ENCODE measurements around the gene HSPA1L. TPM values are rescaled to one million over a fixed set of nuclear protein-coding genes. Genes with fewer than 3 reads are reported as not detected.
"Not testable (repeated sequence)": the region's sequence is repeated elsewhere in the genome, so short reads cannot be mapped to it uniquely, and the experiment has no call there.

The HSPA1L gene
- total RNA-seq, 1 donor from 2014 or later, result 2.4 TPM

DNA sequence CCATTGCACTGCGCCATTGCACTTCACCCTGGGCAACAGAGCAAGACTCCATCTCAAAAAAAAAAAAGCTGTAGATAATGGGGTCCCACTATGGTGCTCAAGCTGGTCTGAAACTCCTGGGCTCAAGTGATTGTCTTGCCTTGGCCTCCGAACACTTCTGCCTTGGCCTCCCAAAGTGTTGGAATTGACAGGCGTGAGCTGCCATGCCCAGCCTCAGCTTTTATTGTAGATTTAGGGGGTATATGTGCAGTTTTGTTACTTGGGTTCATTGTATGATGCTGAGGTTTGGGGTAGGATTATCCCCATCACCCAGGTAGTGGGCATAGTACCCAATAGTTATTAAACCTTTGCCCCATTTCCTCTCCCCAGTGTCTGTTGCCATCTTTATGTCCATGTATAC lies 23.9 kb upstream of the HSPA1L start:
- intact Hi-C loops (cut with DNase I), result loop anchor here (10.0 kb wide), 1 partner anchor 294 kb away; the partner anchor contains the start of genes ATP6V1G2, DDX39B and NFKBIL1
- DNase-seq (ENCODE audit: low spot score), result no peak

DNA sequence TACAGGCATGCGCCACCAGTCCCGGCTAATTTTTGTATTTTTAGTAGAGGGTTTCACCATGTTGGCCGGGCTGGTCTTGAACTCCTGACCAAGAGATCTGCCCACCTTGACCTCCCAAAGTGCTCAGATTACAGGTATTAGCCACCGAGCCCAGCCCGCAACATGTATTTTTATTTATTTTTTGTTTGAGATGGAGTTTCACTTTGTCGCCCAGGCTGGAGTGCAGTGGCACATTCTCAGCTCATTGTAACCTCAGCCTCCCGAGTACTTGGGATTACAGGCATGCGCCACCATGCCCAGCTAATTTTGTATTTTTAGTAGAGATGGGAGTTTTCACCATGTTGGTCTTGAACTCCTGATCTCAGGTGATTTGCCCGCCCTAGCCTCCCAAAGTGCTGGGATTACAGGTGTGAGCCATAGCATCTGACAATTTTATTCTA lies 23.1 kb upstream of the HSPA1L start:
- intact Hi-C loops (cut with DNase I), result loop anchor here (10.0 kb wide), 1 partner anchor 293 kb away; the partner anchor contains the start of genes ATP6V1G2, DDX39B and NFKBIL1
- DNase-seq (ENCODE audit: low spot score), result not testable (repeated sequence)

DNA sequence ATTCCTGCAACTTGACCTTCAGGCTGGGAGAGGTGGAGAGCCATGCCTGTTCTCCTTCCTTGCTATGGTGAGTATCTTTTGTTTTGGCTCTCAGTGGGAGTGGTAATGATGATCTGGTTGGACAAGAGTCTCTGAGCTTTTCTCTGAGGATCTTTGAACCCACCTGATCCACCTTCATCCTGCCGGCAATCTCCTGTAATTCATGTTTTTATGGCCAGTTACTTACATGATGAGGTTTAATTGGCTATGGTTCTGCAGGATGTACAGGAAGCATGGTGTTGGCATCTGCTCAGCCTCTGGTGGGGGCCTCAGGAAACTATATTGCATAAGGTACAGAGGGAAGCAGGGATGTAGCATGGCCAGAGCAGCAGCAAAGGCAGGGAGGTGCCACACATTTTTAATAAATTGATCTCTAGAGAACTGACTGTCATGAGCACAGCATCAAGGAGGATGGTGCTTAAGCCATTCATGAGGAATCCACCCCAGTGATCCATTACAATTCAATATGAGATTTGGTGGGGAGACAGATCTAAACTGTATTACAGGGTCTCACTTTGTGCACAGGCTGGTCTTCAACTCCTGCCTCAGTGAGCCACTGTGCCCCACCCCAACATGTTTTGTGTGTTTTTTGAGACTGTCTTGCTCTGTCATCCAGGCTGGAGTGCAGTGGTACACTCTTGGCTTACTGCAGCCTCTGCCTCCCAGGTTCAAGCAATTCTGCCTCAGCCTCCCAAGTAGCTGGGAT lies 22.5 kb upstream of the HSPA1L start:
- DNase-seq (ENCODE audit: low spot score), result no peak

DNA sequence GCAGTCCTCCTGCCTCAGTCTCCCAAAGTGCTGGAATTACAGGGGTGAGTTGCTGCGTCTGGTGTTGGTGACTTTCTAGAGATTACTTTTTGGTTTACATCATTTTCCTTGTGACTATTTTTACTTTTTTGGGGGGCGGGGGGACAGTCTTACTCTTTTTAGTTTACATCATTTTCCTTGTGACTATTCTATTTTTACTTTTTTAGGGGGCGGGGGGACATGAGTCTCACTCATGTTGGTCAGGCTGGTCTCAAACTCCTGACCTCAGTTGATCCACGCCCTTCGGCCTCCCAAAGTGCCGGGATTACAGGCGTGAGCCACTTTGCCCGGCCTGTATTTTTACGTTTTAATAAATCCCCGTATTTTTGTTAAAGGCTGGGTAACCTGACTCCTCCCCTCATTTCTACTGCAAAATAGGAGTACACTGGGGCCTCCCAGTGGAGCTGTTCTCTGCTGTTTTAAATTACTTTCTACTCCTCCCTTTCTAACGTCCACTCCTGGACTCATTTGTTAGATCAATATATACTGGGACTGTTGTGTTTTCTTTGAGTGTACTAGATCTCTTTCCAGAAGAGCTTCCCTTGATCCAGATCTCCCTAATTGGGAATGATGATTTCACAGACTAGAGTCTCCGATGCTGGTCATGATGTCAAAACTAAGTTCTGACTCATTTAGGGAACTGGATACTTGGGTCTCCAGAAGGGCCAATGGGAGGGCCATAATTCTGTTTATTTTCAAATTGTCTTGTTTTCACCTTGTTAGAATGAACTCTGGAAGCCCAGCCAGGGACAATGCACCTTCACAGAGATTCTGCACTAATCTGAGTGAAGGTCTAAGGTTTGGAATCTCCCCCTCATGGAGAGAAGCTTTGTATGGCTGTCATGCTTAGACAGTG lies 21.6 kb upstream of the HSPA1L start:
- intact Hi-C loops (cut with DNase I), result loop anchor here (10.0 kb wide), 1 partner anchor 292 kb away; the partner anchor contains the start of genes ATP6V1G2, DDX39B and NFKBIL1
- DNase-seq (ENCODE audit: low spot score), result no peak

More for the DNA sequence above, 22.5 kb upstream of the HSPA1L start:
- intact Hi-C loops (cut with DNase I), result loop anchor here (10.0 kb wide), 1 partner anchor 293 kb away; the partner anchor contains the start of genes ATP6V1G2, DDX39B and NFKBIL1

DNA sequence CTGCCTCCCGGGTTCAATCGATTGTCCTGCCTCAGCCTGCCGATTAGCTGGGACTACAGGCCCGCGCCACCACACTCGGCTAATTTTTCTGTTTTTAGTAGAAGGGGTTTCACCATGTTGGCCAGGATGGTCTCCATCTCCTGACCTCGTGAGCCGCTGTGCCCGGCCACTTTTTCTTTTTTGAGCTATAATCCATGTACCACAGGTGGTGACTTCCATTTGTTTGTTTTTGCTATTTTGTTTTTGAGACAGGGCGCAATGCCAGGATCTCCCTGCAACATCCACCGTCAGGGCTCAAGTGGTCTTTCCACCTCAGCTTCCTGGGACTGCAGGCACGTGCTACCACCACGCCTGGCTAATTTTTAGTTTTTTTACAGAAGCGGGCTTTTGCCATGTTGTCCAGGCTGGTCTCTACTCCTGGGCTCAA lies 21.0 kb upstream of the HSPA1L start:
- intact Hi-C loops (cut with DNase I), result loop anchor here (10.0 kb wide), 1 partner anchor 291 kb away; the partner anchor contains the start of genes ATP6V1G2, DDX39B and NFKBIL1
- DNase-seq (ENCODE audit: low spot score), result no peak

DNA sequence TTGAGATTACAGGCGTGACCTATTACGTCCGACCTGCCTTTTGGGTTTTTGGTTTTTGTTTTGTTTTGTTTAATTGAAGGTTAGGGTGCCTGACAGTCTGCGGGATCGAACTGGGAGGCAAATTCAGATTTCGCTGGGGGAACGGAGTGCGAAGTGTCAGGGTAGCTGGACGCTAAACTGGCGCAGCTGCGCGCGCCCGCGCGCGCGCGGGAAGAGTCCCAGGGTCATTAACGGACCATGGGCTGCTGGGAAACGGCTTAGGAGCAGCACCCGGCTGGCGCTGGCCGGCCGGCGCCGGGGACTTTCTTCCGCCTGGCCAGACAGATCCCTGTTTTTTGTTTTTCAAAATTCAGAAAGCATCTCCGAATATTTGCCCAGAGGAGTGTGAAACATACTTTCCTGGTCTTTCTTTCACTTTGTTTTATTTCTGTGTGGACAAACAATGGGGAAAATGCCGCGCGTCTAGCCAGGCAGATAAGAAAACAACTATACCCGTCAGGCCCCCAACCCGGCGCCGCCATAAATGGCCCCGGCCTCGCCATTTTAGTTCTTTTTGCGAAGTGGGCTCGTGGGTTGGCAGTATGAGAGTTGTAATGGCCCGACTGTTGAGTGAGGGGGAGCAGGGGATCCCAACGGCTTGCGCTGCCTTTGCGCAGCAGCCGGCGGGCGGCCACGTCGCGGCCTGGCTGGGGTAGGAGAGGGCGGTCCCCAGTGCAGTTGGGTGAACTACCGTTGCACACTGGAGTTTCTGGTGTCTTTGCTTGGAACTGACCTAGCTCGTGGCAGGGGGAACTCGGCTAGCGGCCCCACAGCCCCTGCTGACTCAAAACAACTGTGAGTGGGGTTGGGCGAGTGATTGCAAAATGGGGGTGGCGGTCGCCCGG lies 19.5 kb upstream of the HSPA1L start:
- DNase-seq (ENCODE audit: low spot score), result peak; percentile 93
- intact Hi-C loops (cut with DNase I), result loop anchor here (2.0 to 10.0 kb wide), 3 partner anchors 28 to 290 kb away; partner anchors contain the start of genes ATP6V1G2, DDAH2, DDX39B and NEU1

DNA sequence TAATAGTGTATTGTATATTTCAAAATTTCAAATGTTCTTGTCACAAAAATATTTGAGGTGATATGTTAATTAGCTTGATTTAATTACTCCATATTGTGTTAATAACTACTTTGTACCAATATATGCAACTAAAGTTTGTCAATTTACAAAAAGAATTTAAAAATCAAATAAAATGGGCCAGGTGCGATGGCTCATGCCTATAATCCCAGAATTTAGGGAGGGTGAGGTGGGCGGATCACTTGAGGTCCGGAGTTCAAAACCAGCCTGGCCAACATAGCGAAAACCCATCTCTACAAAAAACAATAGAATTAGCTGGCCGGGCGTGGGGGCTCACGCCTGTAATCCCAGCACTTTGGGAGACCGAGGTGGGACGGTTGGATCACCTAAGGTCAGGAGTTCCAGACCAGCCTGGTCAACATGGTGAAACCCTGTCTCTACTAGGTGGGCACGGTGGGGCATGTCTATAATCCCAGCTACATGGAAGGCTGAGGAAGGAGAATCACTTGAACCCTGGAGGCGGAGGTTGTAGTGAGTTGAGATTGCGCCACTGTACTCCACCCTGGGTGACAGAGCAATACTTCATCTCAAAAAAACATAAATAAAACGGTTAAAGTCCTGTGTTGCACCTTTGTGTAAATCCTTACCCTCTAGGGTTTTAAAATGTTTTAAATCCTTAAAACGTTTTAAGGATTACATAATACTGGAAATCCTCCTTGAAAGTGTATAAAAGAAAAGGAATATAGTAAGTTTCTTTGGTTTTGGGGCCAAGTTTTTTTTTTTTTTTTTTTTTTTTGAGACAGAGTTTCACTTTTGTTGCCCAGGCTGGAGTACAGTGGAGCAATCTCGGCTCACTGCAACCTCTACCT lies 16.5 kb upstream of the HSPA1L start:
- no peak for DNase-seq (ENCODE audit: low spot score)
- intact Hi-C loops (cut with DNase I), result loop anchor here (2.0 to 10.0 kb wide), 3 partner anchors 59 to 287 kb away; partner anchors contain the start of genes ATP6V1G2, DDX39B, LY6G5C and NFKBIL1

DNA sequence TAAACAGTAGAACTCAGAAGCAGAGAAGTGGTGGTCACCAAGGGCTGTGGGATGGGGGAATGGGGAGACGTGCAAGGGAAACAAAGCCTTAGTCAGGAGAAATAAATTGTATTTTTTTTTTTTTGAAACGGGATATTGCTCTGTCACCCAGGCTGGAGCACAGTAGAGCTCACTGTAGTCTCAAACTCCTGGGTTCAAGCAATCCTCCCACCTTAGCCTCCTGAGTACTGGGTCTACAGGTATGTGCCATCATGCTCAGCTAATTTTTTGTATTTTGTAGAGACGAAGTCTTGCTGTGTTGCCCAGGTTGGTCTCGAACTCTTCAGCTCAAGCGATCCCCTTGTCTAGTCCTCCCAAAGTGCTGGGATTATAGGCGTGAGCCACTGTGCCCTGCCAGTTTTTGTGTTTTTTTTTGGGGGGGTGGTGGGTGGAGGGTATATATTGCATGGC lies 15.8 kb upstream of the HSPA1L start:
- intact Hi-C loops (cut with DNase I), result loop anchor here (2.0 to 10.0 kb wide), 3 partner anchors 58 to 286 kb away; partner anchors contain the start of genes ATP6V1G2, DDX39B, LY6G5C and NFKBIL1

DNA sequence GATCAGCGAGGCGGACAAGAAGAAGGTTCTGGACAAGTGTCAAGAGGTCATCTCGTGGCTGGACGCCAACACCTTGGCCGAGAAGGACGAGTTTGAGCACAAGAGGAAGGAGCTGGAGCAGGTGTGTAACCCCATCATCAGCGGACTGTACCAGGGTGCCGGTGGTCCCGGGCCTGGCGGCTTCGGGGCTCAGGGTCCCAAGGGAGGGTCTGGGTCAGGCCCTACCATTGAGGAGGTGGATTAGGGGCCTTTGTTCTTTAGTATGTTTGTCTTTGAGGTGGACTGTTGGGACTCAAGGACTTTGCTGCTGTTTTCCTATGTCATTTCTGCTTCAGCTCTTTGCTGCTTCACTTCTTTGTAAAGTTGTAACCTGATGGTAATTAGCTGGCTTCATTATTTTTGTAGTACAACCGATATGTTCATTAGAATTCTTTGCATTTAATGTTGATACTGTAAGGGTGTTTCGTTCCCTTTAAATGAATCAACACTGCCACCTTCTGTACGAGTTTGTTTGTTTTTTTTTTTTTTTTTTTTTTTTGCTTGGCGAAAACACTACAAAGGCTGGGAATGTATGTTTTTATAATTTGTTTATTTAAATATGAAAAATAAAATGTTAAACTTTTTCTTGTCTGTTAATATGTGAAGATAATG lies 14.7 kb upstream of the HSPA1L start:
- no peak for DNase-seq (ENCODE audit: low spot score)
- intact Hi-C loops (cut with DNase I), result loop anchor here (2.0 to 10.0 kb wide), 3 partner anchors 57 to 285 kb away; partner anchors contain the start of genes ATP6V1G2, DDX39B, LY6G5C and NFKBIL1

More for the DNA sequence above, 15.8 kb upstream of the HSPA1L start:
- no peak for DNase-seq (ENCODE audit: low spot score)

DNA sequence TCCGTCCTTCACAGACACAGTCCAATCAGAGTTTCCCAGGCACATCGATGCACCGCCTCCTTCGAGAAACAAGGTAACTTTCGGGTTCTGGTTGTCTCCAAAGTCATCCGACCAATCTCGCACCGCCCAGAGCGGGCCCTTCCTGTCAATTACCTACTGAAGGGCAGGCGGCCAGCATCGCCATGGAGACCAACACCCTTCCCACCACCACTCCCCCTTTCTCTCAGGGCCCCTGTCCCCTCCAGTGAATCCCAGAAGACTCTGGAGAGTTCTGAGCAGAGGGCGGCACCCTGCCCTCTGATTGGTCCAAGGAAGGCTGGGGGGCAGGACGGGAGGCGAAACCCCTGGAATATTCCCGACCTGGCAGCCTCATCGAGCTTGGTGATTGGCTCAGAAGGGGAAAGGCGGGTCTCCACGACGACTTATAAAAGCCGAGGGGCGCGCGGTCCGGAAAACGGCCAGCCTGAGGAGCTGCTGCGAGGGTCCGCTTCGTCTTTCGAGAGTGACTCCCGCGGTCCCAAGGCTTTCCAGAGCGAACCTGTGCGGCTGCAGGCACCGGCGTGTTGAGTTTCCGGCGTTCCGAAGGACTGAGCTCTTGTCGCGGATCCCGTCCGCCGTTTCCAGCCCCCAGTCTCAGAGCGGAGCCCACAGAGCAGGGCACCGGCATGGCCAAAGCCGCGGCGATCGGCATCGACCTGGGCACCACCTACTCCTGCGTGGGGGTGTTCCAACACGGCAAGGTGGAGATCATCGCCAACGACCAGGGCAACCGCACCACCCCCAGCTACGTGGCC lies 12.4 kb upstream of the HSPA1L start, which contains the start of gene HSPA1B:
Gene HSPA1B (plus strand): TSS at position 453 of the 794 bp plus-strand sequence. CDS start 213 bp downstream, at position 666.
- DNase-seq (ENCODE audit: low spot score), result peak; percentile 99
- intact Hi-C loops (cut with DNase I), result no loop called here

DNA sequence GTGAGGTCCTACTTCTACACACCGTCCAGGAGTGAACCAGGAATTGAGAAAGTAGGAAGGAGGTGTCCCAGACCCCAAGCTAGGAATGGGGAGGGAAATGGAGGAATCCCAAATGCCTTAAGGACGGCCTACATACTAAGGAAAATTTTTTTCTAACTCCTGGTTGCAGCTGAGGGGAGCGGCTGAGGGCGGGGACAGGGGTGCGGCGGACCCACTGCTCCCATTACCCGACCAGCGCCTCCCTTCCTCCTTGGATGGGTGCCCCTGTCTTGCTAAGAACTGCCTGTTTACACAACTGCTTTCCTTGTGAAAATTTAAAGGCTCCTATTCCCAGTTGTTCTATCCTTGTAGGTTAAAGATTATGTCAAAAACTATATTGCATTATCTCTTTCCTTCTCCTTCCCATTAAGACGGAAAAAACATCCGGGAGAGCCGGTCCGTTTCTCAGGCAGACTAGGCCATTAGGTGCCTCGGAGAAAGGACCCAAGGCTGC lies 11.8 kb upstream of the HSPA1L start:
- peak; percentile 90 for DNase-seq (ENCODE audit: low spot score)
- intact Hi-C loops (cut with DNase I), result no loop called here

DNA sequence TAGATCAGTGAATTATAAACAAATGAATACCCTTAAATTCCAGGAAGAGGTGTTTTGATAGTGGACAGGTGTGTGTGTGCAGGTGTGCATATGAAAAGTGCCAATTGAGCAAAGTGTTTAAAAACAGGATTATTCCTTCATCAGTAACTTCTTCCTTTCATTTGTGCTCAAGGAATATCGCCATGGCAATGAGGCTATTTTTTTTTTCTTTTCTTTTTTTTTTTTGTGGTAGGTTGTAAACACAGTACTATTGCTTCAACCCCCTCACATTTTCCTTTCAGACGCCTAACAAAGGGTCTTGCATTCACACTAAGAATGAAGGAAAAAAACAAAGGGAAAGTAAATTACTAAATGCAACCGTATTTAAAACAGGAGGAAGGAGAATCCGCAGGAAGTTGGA lies 10.5 kb upstream of the HSPA1L start:
- no peak for DNase-seq (ENCODE audit: low spot score)
- intact Hi-C loops (cut with DNase I), result no loop called here

DNA sequence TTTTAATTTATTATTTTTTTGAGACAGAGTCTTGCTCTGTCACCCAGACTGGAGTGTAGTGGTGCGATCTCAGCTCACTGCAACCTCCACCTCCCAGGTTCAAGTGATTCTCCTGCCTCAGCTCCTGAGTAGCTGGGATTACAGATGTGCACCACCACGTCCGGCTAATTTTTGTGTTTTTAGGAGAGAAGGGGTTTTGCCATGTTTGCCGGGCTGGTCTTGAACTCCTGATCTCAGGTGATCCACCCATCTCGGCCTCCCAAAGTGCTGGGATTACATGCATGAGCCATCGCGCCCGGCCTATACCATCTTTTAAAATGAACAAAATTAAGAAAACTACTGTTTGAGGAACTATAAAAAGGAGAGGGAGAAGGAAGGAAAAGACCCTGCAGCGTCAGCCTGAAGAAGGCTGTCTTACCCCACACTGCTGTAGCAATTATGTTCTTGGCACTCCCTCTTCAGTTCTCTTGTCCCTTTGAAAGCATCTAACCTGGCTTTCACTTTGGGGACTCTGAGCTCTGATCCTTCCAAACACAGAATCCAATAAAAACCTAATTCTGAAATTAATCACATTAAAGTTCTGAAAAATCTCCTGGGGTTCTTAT lies 8.6 kb upstream of the HSPA1L start:
- DNase-seq (ENCODE audit: low spot score); intact Hi-C loops (cut with DNase I): not testable (repeated sequence)

DNA sequence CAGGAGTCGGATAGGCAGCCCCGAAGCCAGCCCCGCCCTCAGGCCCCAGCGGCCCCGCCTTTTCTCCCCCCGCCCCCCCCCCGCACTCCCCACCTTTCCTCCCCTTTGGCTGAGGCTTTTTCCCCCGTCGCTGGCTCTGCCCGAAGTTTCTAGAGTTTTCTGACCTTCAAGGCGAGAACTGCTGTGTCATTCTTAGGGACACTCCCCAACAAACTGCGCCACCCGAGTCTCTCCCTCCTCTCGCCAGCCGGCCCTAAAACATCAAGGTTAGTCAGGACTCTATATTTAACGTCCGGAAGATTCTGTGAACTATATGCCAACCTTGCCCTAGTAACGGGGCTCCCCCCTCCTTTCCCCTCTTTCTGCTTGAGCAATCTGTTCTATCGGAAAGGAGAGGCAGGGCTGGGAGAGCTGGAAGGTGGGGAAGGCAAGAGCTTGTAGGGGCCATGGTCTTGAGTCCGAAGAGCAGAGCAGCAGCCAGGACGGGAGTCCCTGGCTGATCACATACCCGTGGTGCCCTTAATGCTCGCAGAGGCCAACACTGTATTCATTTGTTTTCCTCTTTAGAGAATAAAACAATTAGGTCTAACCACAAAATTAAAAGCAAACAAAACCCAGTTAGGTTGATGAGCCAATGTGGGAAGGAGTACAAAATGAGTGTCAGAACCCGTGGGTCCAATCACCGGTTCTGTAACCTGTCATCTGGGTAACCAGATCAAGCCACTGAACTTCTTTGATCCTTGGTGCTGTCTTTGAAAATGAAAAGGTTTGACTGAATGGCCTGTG lies 7.1 kb upstream of the HSPA1L start:
- intact Hi-C loops (cut with DNase I), result no loop called here
- peak; percentile 94 for DNase-seq (ENCODE audit: low spot score)

Data from cardiac septum (tissue), 1 donor.